Activated naive CD8-positive, alpha-beta T cell treated with anti-CD3 and anti-CD28 coated beads, Interleukin-2, amount 10 ng/mL, durations not matched to agents 7 days and 5 days (primary cell): ENCODE results near the gene DPEP2. TPM values are rescaled to one million over a fixed set of nuclear protein-coding genes. Genes with fewer than 3 reads are reported as not detected.
A peak's percentile ranks its signal among the peaks of the same experiment; 100 is the strongest.
"Not testable (repeated sequence)": the region's sequence is repeated elsewhere in the genome, so short reads cannot be mapped to it uniquely, and the experiment has no call there.

Experiments
- ATAC-seq: fragments of 150-1000 bp; cut with Tn5 transposase; one replicate; pipeline ENCODE4 v1.10.0; 2021; ENCODE audit warnings: low read depth, moderate library complexity
- POLR2A ChIA-PET: fragments of 350-600 bp; sonication (Branson Sonifier 250); formaldehyde crosslinking; loops from one replicate; lab custom pipeline; 2021; ENCODE audit warnings: antibody characterized with exemption; lab: Charles Lee
- DNase-seq: peaks from one replicate; pipeline ENCODE4 v3.0.0; 2021
- H3K27ac Mint-ChIP-seq: one replicate; pipeline ENCODE4 v1.8.0; 2022; ENCODE audit warnings: mild to moderate bottlenecking, mixed read lengths
- H3K27me3 Mint-ChIP-seq: one replicate; pipeline ENCODE4 v1.8.0; 2022; ENCODE audit warnings: mild to moderate bottlenecking, moderate library complexity, mixed read lengths
- H3K36me3 Mint-ChIP-seq: one replicate; pipeline ENCODE4 v1.8.0; 2021; ENCODE audit warnings: mild to moderate bottlenecking, mixed read lengths
- H3K4me1 Mint-ChIP-seq: one replicate; pipeline ENCODE4 v1.8.0; 2021; ENCODE audit warnings: mixed read lengths
- H3K4me3 Mint-ChIP-seq: one replicate; pipeline ENCODE4 v1.8.0; 2022; ENCODE audit warnings: mild to moderate bottlenecking, moderate library complexity, mixed read lengths
- H3K9me3 Mint-ChIP-seq: one replicate; pipeline ENCODE4 v1.8.0; 2021; ENCODE audit warnings: mixed read lengths
- total RNA-seq, 2 experiments: library from RNA; stranded (reverse); gene quantifications; one replicate each; pipeline ENCODE4 v1.2.3, GENCODE V29; 2021

The DPEP2 gene
- total RNA-seq, 2 experiments from 2014 or later: 27.5 to 28.6 TPM

DNA sequence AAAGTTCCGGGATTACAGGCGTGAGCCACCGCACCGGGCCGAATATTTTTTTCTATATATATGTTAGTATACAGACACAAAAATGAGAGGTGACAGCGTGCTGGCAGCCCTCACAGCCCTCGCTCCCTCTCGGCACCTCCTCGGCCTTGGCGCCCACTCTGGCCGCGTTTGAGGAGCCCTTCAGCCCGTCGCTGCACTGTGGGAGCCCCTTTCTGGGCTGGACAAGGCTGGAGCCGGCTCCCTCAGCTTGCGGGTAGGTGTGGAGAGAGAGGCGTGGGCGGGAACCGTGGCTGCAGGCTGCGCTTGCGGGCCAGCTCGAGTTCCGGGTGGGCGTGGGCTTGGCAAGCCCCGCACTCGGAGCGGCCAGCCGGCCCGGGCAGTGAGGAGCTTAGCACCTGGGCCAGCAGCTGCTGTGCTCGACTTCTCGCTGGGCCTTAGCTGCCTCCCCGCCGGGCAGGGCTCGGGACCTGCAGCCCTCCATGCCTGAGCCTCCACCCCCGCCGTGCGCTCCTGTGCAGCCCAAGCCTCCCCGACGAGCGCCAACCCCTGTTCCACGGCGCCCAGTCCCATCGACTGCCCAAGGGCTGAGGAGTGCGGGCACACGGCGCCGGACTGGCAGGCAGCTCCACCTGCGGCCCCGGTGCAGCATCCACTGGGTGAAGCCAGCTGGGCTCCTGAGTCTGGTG is 17.1 kb downstream of the DPEP2 start:
- H3K4me1 Mint-ChIP-seq: peaks cover 21% of the 10 kb centered on the region
- no peak overlapping the region for H3K4me3 Mint-ChIP-seq
- H3K27me3 Mint-ChIP-seq: peaks cover 5% of the 10 kb centered on the region
- DNase-seq: no peak
- POLR2A ChIA-PET: interaction anchor here (1.1 kb wide), 2 partner anchors 13 kb away, joined by 3 read pairs; partner anchors contain the start of gene SLC12A4
- H3K9me3 Mint-ChIP-seq: no peaks in the 10 kb centered on the region
- H3K27ac Mint-ChIP-seq: no peak overlapping the region
- ATAC-seq: no peak
- H3K36me3 Mint-ChIP-seq: no peaks in the 10 kb centered on the region

GRCh38 chr16:67979955-67980678 is 19.2 kb downstream of the DPEP2 start, which contains the start of gene DPEP3:
Gene DPEP3, minus strand, starts transcription at chr16:67980499. Its CDS starts 119 bp downstream, at chr16:67980380.
- peaks cover 20% of the 10 kb centered on the region for H3K4me1 Mint-ChIP-seq
- no peak within 1 kb of the TSS for H3K4me3 Mint-ChIP-seq
- H3K9me3 Mint-ChIP-seq: no peaks in the 10 kb centered on the region
- peaks cover 5% of the 10 kb centered on the region for H3K27me3 Mint-ChIP-seq
- H3K27ac Mint-ChIP-seq: no peak within 1 kb of the TSS
- ATAC-seq (no peak), DNase-seq (no peak)
- POLR2A ChIA-PET: no interaction called here
- no peaks in the 10 kb centered on the region for H3K36me3 Mint-ChIP-seq

DNA sequence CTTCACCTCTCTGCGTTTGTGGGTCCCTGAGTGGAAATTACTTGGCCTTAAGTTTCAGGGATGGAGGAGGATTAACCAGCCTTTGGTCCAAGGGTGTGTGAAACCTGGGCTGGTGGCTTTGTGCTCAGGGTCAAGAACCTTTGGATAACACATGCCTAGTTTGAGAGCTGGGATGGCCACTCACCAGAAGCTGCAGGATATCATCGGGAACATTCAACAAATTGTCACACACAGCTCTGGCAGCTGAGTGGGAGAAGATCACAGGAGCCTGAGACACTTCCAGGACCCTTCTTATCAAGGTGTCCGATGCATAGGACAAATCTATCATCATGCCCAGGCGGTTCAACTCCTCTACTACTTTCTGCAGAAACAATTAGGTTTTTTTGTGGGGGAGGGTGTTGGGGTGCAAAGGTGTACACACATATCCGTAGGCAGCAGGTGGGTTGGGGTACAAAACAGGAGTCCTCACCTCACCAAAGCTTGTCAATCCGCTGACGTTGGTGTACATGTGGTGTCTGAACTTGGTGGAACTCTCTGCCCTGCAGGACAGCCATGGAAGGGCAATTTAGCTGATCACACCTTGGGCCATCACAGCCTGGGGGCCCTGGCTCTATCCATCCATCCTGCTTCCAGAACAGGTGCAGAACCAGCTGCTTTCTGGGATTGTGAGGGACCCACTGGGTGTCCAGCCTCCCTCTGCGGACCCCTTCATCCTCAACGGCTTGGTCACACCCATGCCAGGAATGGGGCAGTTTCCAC is 21.6 kb downstream of the DPEP2 start:
- DNase-seq (no peak), ATAC-seq (no peak)
- no peak overlapping the region for H3K27ac Mint-ChIP-seq
- no peaks in the 10 kb centered on the region for H3K9me3 Mint-ChIP-seq
- H3K4me1 Mint-ChIP-seq: peaks cover 1% of the 10 kb centered on the region
- no peak overlapping the region for H3K4me3 Mint-ChIP-seq
- POLR2A ChIA-PET: no interaction called here
- H3K36me3 Mint-ChIP-seq: no peaks in the 10 kb centered on the region
- H3K27me3 Mint-ChIP-seq: peaks cover 5% of the 10 kb centered on the region

GRCh38 chr16:67977005-67977404 is 22.3 kb downstream of the DPEP2 start:
- no peak for ATAC-seq
- Mint-ChIP-seq H3K4me1 (peaks cover 1% of the 10 kb centered on the region), H3K36me3 (no peaks in the 10 kb centered on the region), H3K4me3 (no peak overlapping the region), H3K27ac (no peak overlapping the region), H3K27me3 (peaks cover 5% of the 10 kb centered on the region), H3K9me3 (no peaks in the 10 kb centered on the region)
- POLR2A ChIA-PET: no interaction called here
- DNase-seq: no peak

- H3K9me3 Mint-ChIP-seq: no peaks in the 10 kb centered on the region
- peaks cover 1% of the 10 kb centered on the region for H3K4me1 Mint-ChIP-seq
- POLR2A ChIA-PET: no interaction called here
- no peak overlapping the region for H3K27ac Mint-ChIP-seq
- no peaks in the 10 kb centered on the region for H3K36me3 Mint-ChIP-seq
- no peak overlapping the region for H3K4me3 Mint-ChIP-seq
- DNase-seq (no peak), ATAC-seq (no peak)
- peaks cover 5% of the 10 kb centered on the region for H3K27me3 Mint-ChIP-seq
Observed at GRCh38 chr16:67976205-67976604, 23.1 kb downstream of the DPEP2 start.

DNA sequence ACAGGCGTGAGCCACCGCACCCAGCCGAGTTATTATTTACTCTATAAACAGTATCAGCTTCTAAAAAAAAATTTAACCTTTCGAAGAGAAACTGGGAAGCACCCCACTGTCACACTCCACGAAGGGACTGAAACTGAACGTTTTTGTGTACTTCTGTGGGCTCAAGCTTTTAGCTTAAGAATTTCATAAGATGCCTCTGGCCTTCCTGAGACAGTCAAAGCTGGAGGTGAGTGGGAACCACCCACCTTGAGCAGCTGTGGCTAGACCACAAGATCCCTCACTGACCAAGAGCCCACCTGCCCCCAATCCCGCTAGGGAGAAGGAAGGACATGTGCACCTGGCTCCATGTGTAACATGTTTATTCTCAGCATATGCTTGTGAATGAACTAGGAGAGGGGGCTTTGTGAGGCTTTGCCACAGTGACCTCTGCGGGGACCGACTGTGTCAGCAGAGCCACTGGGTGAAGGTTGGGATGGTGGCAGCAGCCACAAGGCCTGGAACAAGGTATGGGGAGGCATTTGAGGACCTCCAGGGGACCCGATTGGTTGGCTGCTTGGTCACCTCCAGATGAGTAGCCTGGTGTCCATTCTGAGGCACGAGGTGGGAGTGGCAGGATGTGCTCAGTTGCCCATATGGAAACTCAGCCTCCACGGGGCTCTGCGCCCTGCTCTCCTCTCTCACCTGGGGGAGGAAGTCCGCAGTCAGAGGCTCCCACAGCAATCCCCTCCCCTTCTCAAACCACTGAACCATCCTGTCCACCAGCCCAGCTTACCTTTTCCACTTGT is 23.8 kb downstream of the DPEP2 start:
- Mint-ChIP-seq H3K9me3 (no peaks in the 10 kb centered on the region), H3K27ac (no peak overlapping the region), H3K36me3 (no peaks in the 10 kb centered on the region), H3K27me3 (peaks cover 5% of the 10 kb centered on the region), H3K4me3 (no peak overlapping the region), H3K4me1 (peaks cover 1% of the 10 kb centered on the region)
- POLR2A ChIA-PET: interaction anchor here (0.9 kb wide), 1 partner anchor 8 kb away, joined by 3 read pairs; no protein-coding TSS in a partner anchor
- no peak for ATAC-seq
- DNase-seq: no peak

GRCh38 chr16:67972285-67972684 is 27.0 kb downstream of the DPEP2 start:
- H3K4me1 Mint-ChIP-seq: peaks cover 11% of the 10 kb centered on the region
- not testable (repeated sequence) for DNase-seq, ATAC-seq, H3K27ac Mint-ChIP-seq, H3K9me3 Mint-ChIP-seq, H3K4me3 Mint-ChIP-seq, H3K27me3 Mint-ChIP-seq, H3K36me3 Mint-ChIP-seq
- POLR2A ChIA-PET: interaction anchor here (1.0 kb wide), 1 partner anchor 11 kb away, joined by 3 read pairs; no protein-coding TSS in a partner anchor

GRCh38 chr16:67971111-67971510 is 28.2 kb downstream of the DPEP2 start:
- no peak for ATAC-seq
- no peak for DNase-seq
- Mint-ChIP-seq H3K9me3 (no peaks in the 10 kb centered on the region), H3K27me3 (no peaks in the 10 kb centered on the region), H3K4me1 (peaks cover 20% of the 10 kb centered on the region), H3K36me3 (no peaks in the 10 kb centered on the region), H3K27ac (no peak overlapping the region), H3K4me3 (no peak overlapping the region)
- POLR2A ChIA-PET: interaction anchor here (1.0 to 4.0 kb wide), 3 partner anchors 12 to 35 kb away, joined by 3 to 27 read pairs (median 4); partner anchors contain the start of gene PSMB10

- Mint-ChIP-seq H3K9me3 (no peaks in the 10 kb centered on the region), H3K27ac (peak overlapping the region; percentile 99), H3K4me3 (peak overlapping the region; percentile 96), H3K27me3 (no peaks in the 10 kb centered on the region), H3K4me1 (peaks cover 22% of the 10 kb centered on the region), H3K36me3 (no peaks in the 10 kb centered on the region)
- ATAC-seq: no peak
- POLR2A ChIA-PET: interaction anchor here (0.6 to 4.0 kb wide), 9 partner anchors 12 to 300 kb away, joined by 3 to 27 read pairs (median 4); partner anchors contain the start of gene PSMB10
- no peak for DNase-seq
Observed at GRCh38 chr16:67969254-67970039, 29.8 kb downstream of the DPEP2 start.

DNA sequence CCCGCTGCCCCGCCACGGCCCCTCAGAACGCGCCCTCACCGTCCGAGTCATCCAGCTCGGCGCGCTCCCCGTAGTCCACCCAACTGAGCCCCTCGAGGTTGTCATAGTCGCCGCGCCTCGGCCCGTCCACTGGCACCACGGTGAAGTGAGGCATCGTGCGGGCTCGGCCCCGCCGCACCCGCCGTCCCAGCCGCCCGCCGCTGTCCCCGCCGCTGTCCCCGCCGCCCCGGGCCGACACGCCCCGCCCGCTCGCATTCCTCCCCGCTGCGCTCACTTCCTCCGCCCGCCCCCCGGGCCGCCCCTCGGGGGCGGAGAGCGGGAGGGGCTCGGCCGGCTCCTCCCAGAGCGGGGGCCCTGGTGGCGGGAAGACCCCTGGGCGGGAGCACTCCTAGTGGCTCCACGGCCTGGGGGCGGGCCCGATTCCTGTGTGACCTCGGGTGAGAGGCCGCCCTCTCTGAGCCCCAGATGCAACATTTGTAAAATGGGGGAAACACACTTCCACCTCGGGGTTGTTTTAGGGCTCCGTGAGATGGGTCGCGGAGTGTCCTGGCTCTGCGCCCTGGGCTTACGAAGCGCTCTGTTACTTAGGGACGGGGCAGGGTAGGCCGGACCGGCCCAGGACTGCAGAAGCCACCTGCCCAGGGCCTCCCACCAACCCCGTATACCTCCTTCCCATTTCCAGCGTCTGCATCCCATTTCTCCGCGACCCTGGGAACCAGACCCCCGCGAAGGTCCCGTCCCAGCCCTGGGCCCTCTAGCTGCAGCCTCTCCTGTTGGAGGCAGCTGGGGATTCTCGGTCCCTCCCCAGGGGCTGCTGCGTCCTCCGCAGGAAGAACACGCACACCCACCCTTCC is 30.7 kb downstream of the DPEP2 start, which contains the start of gene SLC12A4:
SLC12A4 (minus strand) TSS at position 238 of the 854 bp plus-strand sequence; CDS start at position 154, 84 bp downstream.
- Mint-ChIP-seq H3K4me1 (peaks cover 22% of the 10 kb centered on the region), H3K27me3 (no peaks in the 10 kb centered on the region), H3K9me3 (no peaks in the 10 kb centered on the region), H3K36me3 (peaks cover 1% of the 10 kb centered on the region), H3K4me3 (peak within 1 kb of the TSS; percentile 100), H3K27ac (peak within 1 kb of the TSS; percentile 99)
- ATAC-seq (peak; percentile 91), DNase-seq (peak; percentile 96)
- POLR2A ChIA-PET: interaction anchor here (0.6 to 4.0 kb wide), 13 partner anchors 13 to 301 kb away, joined by 3 to 27 read pairs (median 3); partner anchors contain the start of gene PSMB10

DNA sequence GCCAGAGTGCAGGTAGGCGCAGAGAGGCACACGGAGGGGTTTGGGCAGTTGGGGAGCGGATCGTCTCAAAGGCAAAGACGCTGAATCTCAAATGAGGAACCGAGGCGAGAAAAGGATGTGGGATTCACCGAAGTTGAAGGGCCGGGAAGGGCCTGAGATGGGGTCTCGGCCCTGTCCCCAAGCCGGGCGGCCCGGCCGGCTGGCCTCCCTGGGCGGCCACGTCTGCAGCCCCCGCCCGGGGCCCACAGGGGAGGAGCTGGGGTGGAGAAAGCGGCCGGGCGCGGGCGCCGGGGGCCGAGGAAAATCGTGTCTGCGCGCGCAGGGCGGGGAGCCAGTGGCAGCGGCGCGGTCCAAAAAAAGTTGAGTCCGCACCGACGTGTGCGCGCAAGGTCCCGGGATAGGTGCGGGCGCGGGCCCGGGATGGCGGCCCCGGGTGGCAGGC is 31.3 kb downstream of the DPEP2 start:
- peak overlapping the region; percentile 100 for H3K4me3 Mint-ChIP-seq
- no peaks in the 10 kb centered on the region for H3K27me3 Mint-ChIP-seq
- peaks cover 22% of the 10 kb centered on the region for H3K4me1 Mint-ChIP-seq
- H3K36me3 Mint-ChIP-seq: peaks cover 3% of the 10 kb centered on the region
- POLR2A ChIA-PET: interaction anchor here (0.6 to 4.0 kb wide), 9 partner anchors 16 to 127 kb away, joined by 3 to 27 read pairs (median 3); partner anchors contain the start of gene PSMB10
- H3K27ac Mint-ChIP-seq: peak overlapping the region; percentile 98
- H3K9me3 Mint-ChIP-seq: no peaks in the 10 kb centered on the region
- peak; percentile 65 for DNase-seq
- ATAC-seq: peak; percentile 7
